NB4 (cell line): ENCODE data around the gene GIMAP2.

Experiments used
- DNase-seq: peaks from one replicate; pipeline ENCODE4 v3.0.0; 2010; ENCODE audit warnings: low read depth
- H3K4me3 ChIP-seq: one replicate; pipeline ENCODE4 v1.5.1; 2011; ENCODE audit warnings: mild to moderate bottlenecking, low read depth, low read length, moderate library complexity
- CTCF ChIP-seq: IDR thresholded peaks from one replicate; pipeline ENCODE4 v1.5.1; 2012; ENCODE audit warnings: low read depth, low read length
- MAX ChIP-seq: IDR thresholded peaks from 2 replicates; pipeline ENCODE4 v1.6.1; 2011; ENCODE audit warnings: low read depth, low read length
- MYC ChIP-seq: IDR thresholded peaks from 2 replicates; pipeline ENCODE4 v1.6.1; 2011; ENCODE audit warnings: low read depth, low read length
- POLR2A ChIP-seq: IDR thresholded peaks from 2 replicates; pipeline ENCODE4 v1.6.1; 2011; ENCODE audit warnings: mild to moderate bottlenecking; ENCODE audit not compliant: insufficient read length; ENCODE audit errors: extremely low read depth

GIMAP2 gene

GRCh38 chr7:150737265-150738055 is 52.0 kb downstream of the GIMAP2 start, which contains the start of gene GIMAP5:
Gene GIMAP5 (plus strand): TSS chr7:150737418. CDS start chr7:150740885, 3,467 bp downstream.
- H3K4me3 ChIP-seq: no peak within 1 kb of the TSS
- no peak for DNase-seq
- TF ChIP-seq MAX (no peak), POLR2A (no peak), CTCF (no peak), MYC (no peak)

- DNase-seq: no peak
- TF ChIP-seq MYC (no peak), CTCF (no peak), MAX (no peak), POLR2A (no peak)
- H3K4me3 ChIP-seq: no peak overlapping the region
Observed at GRCh38 chr7:150738092-150738491, 52.6 kb downstream of the GIMAP2 start.

- H3K4me3 ChIP-seq: no peak overlapping the region
- TF ChIP-seq POLR2A: no peak
- no peak for TF ChIP-seq CTCF
- TF ChIP-seq MAX: no peak
- no peak for TF ChIP-seq MYC
- no peak for DNase-seq
Observed at GRCh38 chr7:150738591-150739001, 53.1 kb downstream of the GIMAP2 start.

GRCh38 chr7:150739033-150739432 is 53.5 kb downstream of the GIMAP2 start:
- DNase-seq: peak; percentile 20
- H3K4me3 ChIP-seq: no peak overlapping the region
- TF ChIP-seq CTCF (peak; percentile 12), MYC (no peak)

DNA sequence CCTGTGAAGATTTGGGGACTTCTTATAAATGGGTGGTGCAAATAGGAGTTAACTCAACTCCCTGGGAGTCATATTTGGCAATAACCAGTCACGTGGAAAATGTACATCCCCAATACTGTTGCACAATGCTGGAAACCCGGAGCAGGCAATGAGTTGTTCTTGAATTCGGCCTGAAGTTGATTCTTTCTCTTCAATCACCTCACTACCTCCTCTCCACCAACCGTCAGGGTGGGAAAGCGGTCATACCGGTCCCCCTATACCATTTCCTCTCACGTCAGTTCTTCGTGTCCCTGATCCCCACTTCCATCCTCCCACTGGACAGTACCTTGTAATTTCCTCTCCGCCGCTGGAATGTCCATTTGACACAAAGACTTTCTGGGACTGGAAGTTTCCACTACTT is 54.5 kb downstream of the GIMAP2 start:
- TF ChIP-seq MAX (no peak), POLR2A (no peak), MYC (no peak), CTCF (no peak)
- H3K4me3 ChIP-seq: no peak overlapping the region

More for the DNA sequence above, 54.5 kb downstream of the GIMAP2 start:
- peak; percentile 44 for DNase-seq
